OCI-LY7 (cell line): ENCODE data around the gene NDUFC2.
"Not testable (repeated sequence)": the region's sequence is repeated elsewhere in the genome, so short reads cannot be mapped to it uniquely, and the experiment has no call there.

Source experiments
- CTCF ChIP-seq: fragments of 200-600 bp; sonication (generic); conservative IDR thresholded peaks from 2 replicates; pipeline ENCODE4 v1.5.1; 2014; ENCODE audit warnings: mild to moderate bottlenecking, antibody characterized with exemption, low read length, moderate library complexity, mixed read lengths
- EZH2phosphoT487 ChIP-seq: fragments of 200-600 bp; sonication (generic); IDR thresholded peaks from 2 replicates; pipeline ENCODE4 v1.6.1; 2018; ENCODE audit warnings: low read depth, borderline replicate concordance, mild to moderate bottlenecking, mixed run types, antibody characterized with exemption, low read length, moderate library complexity, mixed read lengths

DNA sequence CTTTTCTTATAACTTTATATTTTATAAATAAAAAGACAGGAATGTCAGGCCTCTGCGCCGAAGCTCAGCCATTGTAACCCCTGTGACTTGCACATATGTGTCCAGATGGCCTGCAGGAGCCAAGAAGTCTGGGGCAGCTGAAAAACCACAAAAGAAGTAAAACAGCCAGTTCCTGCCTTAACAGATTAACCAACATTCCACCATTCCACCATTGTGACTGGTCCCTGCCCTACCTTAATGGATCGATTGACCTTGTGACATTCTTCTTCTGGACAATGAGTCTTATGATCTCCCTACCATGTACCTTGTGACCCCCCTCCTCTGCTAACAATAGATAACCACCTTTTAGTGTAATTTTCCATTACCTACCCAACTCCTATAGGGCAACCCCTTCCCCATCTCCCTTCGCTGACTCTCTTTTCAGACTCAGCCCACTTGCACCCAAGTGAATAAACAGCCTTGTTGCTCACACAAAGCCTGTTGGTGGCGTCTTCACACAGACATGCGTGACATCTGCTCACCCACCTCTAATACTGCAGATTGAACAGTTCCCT is 6.9 kb upstream of the NDUFC2 start:
- TF ChIP-seq CTCF, EZH2phosphoT487: not testable (repeated sequence)
